ENCODE measurements around the gene FXR2. TPM values are rescaled to one million over a fixed set of nuclear protein-coding genes. Genes with fewer than 3 reads are reported as not detected.

Gene FXR2
- total RNA-seq, 1 experiment from 2014 or later, result 36.4 TPM

DNA sequence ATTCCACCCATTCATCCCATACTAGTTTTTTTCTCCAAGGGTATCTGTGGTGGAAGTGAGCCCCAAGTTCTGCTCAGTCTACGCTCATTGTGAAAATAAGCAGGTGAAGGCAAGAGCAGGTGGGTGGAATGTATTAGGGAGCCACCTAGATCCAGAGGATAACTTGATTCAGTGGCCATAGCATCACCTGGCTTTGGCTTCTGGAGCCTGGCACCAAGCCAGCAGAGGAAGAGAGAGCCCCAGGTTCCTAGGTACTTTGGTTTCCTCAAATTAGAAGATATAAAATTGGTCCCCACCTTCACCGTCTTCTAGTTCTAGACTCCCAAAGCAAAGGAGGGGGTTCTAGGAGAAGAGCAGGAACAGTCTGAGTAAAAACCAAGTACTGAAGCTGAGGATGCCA lies 4.1 kb downstream of the FXR2 start:
- H3K27me3 ChIP-seq (ENCODE audit: insufficient read depth, low read length), result no peaks in the 10 kb centered on the region
- Mint-ChIP-seq H3K27ac (no peak overlapping the region), H3K36me3 (ENCODE audit: insufficient read depth in 1 of 3, low read depth in 3 of 3) (peaks cover 15 to 29% (median 19%) of the 10 kb centered on the region in 3 experiments; a peak in 6 of 7 replicates), H3K4me1 (peaks cover 23 to 24% of the 10 kb centered on the region in 2 experiments), H3K27me3 (ENCODE audit: low read depth) (no peaks in the 10 kb centered on the region), H3K9me3 (no peaks in the 10 kb centered on the region), H3K4me3 (no peak overlapping the region)
- H3K79me2 ChIP-seq (ENCODE audit: insufficient read depth, low read length), result peaks cover 9% of the 10 kb centered on the region; the same call in 1 of the 2 replicates
- H4K8ac ChIP-seq (replicated peaks; ENCODE audit: insufficient read length, low read depth, low read length), result no peak overlapping the region
- H3K56ac ChIP-seq (ENCODE audit: insufficient read length, low read depth, low read length), result no peak overlapping the region
- H3K14ac ChIP-seq (ENCODE audit: insufficient read depth, low read length), result no peak overlapping the region
- no peak overlapping the region for H4K91ac ChIP-seq (ENCODE audit: insufficient read length, low read depth, low read length)
- H3T11ph ChIP-seq (ENCODE audit: low read length), result no peak overlapping the region
- TF ChIP-seq, protein P1, sequence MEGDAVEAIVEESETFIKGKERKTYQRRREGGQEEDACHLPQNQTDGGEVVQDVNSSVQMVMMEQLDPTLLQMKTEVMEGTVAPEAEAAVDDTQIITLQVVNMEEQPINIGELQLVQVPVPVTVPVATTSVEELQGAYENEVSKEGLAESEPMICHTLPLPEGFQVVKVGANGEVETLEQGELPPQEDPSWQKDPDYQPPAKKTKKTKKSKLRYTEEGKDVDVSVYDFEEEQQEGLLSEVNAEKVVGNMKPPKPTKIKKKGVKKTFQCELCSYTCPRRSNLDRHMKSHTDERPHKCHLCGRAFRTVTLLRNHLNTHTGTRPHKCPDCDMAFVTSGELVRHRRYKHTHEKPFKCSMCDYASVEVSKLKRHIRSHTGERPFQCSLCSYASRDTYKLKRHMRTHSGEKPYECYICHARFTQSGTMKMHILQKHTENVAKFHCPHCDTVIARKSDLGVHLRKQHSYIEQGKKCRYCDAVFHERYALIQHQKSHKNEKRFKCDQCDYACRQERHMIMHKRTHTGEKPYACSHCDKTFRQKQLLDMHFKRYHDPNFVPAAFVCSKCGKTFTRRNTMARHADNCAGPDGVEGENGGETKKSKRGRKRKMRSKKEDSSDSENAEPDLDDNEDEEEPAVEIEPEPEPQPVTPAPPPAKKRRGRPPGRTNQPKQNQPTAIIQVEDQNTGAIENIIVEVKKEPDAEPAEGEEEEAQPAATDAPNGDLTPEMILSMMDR (conservative IDR thresholded peaks at IDR 0.05), result no peak
- H3K27ac ChIP-seq (ENCODE audit: insufficient read length, low read depth, low read length), result no peak overlapping the region
- no peak overlapping the region for H3K23ac ChIP-seq (ENCODE audit: insufficient read length, low read depth, low read length)
- H2AFZ ChIP-seq (ENCODE audit: low read length), result no peak overlapping the region
- H2BK20ac ChIP-seq (ENCODE audit: low read depth, low read length, poor library complexity, severe bottlenecking), result no peak overlapping the region
- no peaks in the 10 kb centered on the region for H3K79me1 ChIP-seq (ENCODE audit: insufficient read depth, low read depth, low read length, poor library complexity, severe bottlenecking)
- H3K18ac ChIP-seq (ENCODE audit: insufficient read length, low read depth, low read length), result no peak overlapping the region
- H3K9me3 ChIP-seq (ENCODE audit: control insufficient read depth, low read depth, low read length), result no peaks in the 10 kb centered on the region
- H3K4ac ChIP-seq (ENCODE audit: low read depth, low read length), result no peak overlapping the region
- no peak for DNase-seq
- H3K4me1 ChIP-seq (ENCODE audit: insufficient read depth, low read length), result peaks cover 5% of the 10 kb centered on the region
- peaks cover 7% of the 10 kb centered on the region for H3K23me2 ChIP-seq (ENCODE audit: insufficient read length, low read depth, low read length, poor library complexity, severe bottlenecking)
- no peak overlapping the region for H2BK12ac ChIP-seq (ENCODE audit: insufficient read length, low read depth, low read length)
- no peak overlapping the region for H2AK5ac ChIP-seq (ENCODE audit: insufficient read length, low read length)
- H3K9ac ChIP-seq (ENCODE audit: extremely low read depth, insufficient read length, low read length), result no peak overlapping the region
- no peak overlapping the region for H2BK120ac ChIP-seq (ENCODE audit: low read depth, low read length, poor library complexity, severe bottlenecking)
- no peak overlapping the region for H4K5ac ChIP-seq (ENCODE audit: insufficient read length, low read depth, low read length)
- no peaks in the 10 kb centered on the region for H4K20me1 ChIP-seq (ENCODE audit: control insufficient read depth, insufficient read depth, insufficient read length)
- no peak overlapping the region for H2BK5ac ChIP-seq (ENCODE audit: insufficient read length, low read length)
- H3K4me2 ChIP-seq (ENCODE audit: insufficient read depth, insufficient read length, low read length), result no peak overlapping the region
- no peak overlapping the region for H2BK15ac ChIP-seq (ENCODE audit: low read depth, low read length)
- WGBS (ENCODE audit: extremely low coverage, insufficient read length, low lambda C conversion rate), result no CpG with 5 or more reads among the region's 2 CpGs

All from H9 (cell line).